ENCODE results near the gene EIF2S2.

GRCh38 chr20:34100576-34100975 lies 11.5 kb downstream of the EIF2S2 start:
- TF ChIP-seq CTCF (conservative IDR thresholded peaks at IDR 0.05; ENCODE audit: low read depth in 2 of 2) (no peak), POLR2AphosphoS5 (IDR thresholded peaks at IDR 0.05; ENCODE audit: low read depth) (no peak), EZH2 (IDR thresholded peaks at IDR 0.05; ENCODE audit: low read depth, unreplicated experiment) (no peak)
